GM20431 (cell line): ENCODE measurements around the gene SART1.
"Not testable (repeated sequence)": the region's sequence is repeated elsewhere in the genome, so short reads cannot be mapped to it uniquely, and the experiment has no call there.

Source experiments
- in situ Hi-C: fragments of 300-500 bp; cut with MseI, MboI; formaldehyde crosslinking; loops from one replicate; pipeline ENCODE4 v1.15.0; 2020; ENCODE audit warnings: low sequenced_read_pairs; ENCODE audit not compliant: unreplicated experiment

SART1 gene

GRCh38 chr11:65982824-65983588 lies 21.5 kb downstream of the SART1 start:
- in situ Hi-C loops, result loop anchor here (25.0 kb wide), 1 partner anchor 271 kb away; the partner anchor contains the start of genes KAT5 and RNASEH2C

- in situ Hi-C loops, result loop anchor here (25.0 kb wide), 1 partner anchor 271 kb away; the partner anchor contains the start of genes KAT5 and RNASEH2C
Measured at GRCh38 chr11:65983589-65983987, 22.1 kb downstream of the SART1 start.

DNA sequence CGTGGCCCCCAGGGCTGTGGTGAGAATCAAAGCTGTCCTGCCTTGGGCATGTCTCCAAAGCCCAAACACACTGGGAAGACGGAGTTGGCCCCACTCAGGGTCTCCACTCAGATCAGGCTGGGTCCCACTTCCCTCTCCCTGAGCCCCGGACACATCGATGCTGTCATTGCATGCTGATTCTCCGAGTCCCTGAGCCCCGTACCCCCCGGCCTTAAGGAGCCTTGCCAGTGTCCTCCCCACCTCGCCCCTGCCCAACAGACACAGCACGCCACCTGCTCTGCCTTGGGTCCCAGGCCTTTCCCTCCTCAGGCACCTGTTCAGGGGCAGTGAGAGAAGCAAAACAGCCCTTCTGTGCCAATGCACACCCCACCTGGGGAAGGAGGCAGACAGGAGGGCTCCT lies 25.8 kb downstream of the SART1 start:
- in situ Hi-C loops, result loop anchor here (5.0 to 25.0 kb wide), 2 partner anchors 105 to 275 kb away; partner anchors contain the start of genes KAT5 and RNASEH2C

DNA sequence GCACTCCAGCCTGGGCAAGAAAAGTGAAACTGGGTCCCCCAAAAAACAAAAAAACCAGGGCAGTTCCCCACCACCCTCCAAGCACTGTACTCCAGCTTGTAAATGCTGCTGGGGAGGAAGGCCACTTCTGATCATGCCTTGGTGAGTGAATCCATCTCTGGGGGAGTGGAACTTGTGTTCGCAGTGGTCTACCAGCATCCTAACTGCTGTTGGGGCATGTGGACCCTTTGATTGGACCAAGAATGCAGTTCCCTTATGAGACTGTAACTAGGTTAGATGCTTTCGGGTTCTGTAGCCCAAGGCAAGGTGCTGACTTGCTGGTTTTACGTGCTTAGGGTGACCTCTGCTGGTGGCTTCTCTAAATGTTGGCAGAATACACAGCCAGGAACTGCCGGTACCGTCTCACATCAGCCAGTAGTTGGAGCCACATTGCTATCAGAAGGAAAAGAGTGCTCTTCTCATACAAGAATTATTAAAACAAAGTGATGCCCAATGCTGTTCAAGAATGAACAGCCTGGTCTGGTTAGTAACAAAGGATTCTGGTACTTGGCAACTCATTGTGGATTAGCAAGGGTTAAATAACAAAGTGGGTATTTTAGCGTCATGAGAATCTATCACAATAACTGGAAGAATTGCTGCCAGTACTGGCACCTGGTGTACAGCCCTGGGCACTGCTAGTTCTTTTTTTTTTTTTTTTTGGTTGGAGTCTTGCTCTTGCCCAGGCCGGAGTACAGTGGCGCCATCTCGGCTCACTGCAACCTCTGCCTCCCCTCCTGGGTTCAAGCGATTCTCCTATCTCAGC lies 27.5 kb downstream of the SART1 start:
- in situ Hi-C loops, result loop anchor here (5.0 to 25.0 kb wide), 2 partner anchors 107 to 277 kb away; partner anchors contain the start of genes KAT5 and RNASEH2C

GRCh38 chr11:65992056-65992455 lies 30.5 kb downstream of the SART1 start:
- in situ Hi-C loops, result loop anchor here (25.0 kb wide), 1 partner anchor 280 kb away; the partner anchor contains the start of genes KAT5 and RNASEH2C

GRCh38 chr11:65997286-65997685 lies 35.8 kb downstream of the SART1 start:
- in situ Hi-C loops, result loop anchor here (25.0 kb wide), 1 partner anchor 285 kb away; the partner anchor contains the start of genes KAT5 and RNASEH2C

- in situ Hi-C loops, result no loop called here
Measured at GRCh38 chr11:66001942-66002647, 40.6 kb downstream of the SART1 start, which contains the start of the genes BANF1 and EIF1AD. TSS of gene BANF1 (plus strand) at chr11:66002503. CDS start at chr11:66003251, 748 bp downstream. TSS of gene EIF1AD (minus strand) at chr11:66002157. CDS start at chr11:66000389, 1,768 bp downstream.

DNA sequence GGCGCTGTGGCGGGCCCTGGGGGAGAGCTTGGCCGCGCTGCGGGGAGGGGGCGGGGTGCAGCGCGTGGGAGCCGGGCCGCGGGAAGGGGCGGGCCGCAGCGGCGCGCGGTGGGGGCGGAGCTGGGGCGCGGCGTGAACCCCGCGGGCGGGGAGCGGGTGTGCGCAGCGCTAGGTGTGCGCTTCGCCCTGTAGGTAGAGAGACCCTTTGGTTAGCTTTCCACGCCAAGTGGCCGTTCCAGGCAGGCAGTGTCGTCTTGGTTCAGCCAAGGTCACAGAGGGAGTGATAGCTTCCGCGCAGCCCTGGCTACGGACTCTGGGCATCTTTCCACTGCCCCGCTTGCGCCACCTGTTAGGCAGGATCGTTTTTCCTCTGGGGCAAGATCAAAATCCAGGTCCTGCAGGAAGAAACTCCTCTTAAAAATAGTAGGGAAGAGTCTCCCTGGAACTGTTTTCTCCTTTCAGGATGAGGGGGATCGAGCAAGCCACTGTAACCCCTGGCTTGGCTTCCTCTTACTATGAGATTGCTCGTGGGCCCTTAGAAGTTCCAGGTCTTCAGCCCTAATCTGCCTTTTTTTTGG lies 41.2 kb downstream of the SART1 start:
- in situ Hi-C loops, result no loop called here

- in situ Hi-C loops, result no loop called here
Measured at GRCh38 chr11:66003291-66003690, 41.8 kb downstream of the SART1 start.

- in situ Hi-C loops, result no loop called here
Measured at GRCh38 chr11:66004186-66004585, 42.7 kb downstream of the SART1 start.

DNA sequence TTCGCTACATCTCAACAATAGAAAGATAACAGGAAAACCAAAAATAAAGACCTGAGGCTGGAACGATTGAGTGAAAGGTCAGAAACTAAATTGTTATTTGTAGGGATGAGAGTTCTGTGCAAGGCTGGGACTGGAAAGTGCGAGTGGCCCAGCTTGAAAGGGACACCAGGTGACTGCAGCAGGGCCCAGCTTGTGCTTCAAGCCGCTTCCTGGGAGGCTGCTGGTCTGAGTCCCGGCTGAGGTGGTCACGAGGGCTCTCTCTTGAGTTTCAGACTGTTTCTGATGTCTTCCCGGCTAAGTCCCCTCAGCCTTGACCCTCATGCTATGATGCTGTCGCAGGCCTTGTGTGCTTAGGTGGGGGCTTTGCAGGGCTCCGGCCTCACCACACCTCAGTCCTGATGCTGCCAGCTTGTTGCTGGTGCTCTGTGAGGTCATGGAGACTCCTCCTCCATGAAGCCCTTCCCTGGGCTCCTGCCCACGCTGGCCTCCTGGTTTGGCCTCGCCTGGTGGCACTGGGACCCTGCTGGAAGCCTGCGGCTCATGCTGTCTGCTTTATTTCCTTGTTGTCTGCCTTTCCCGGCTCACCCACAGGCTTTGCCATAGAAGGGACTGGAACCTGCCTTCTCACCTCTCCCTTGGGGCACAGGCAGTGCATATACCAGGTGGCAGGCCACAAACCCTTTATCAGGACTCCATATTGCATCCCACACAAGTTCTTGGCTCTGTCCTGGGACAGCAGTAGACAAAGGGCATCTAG lies 44.8 kb downstream of the SART1 start:
- in situ Hi-C loops, result no loop called here

- in situ Hi-C loops, result no loop called here
Measured at GRCh38 chr11:66006891-66007176, 45.3 kb downstream of the SART1 start.

- in situ Hi-C loops, result no loop called here
Measured at GRCh38 chr11:66007201-66007634, 45.7 kb downstream of the SART1 start.

DNA sequence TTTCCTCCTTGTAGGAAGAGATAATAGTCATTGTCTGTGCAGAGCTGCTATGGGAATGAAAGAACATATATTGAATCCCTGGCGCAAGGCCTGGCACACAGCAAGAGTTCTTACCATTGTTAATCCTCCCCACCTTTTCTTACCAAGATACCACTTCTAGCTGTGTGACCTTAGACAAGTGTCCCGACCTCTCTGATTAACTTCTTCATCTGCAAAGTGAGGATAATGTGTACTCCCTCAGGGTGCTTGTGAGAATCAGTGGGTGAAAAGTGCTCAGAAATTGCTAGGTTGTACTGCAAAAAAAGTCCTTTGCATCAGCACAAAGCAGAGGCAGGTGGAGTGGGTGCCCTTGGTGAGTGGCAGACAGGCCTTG lies 46.5 kb downstream of the SART1 start:
- in situ Hi-C loops, result no loop called here

DNA sequence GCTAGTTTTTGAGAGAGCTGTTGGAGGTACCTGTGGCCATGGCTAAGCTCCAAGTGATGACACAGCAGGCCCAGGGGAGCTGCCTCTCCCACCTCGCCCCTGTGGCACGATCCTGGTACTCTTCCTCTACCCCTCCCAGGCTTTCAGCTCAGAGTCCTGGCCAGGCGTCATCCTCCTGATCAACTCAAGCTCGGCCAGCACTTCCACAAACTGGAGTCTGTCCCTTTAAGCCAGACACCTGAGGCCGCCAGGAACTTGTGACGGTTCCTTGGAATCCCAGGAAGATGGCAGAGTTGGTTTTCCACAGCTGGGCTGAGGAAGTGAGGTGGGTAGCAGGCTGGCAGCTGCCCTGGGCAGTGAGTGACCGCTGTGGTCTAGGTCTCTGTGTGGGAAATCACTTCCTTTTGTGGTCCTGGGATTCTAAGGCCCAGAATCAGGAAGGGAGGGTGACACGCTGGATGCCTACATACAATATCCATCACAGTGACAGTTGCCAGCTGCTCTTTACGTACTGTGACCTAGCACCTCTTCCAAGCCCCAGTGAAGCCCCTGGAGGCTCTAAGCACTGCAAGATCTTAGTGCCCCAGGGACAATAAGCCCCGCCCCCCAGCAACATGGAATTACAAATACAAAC lies 47.1 kb downstream of the SART1 start:
- in situ Hi-C loops, result no loop called here

DNA sequence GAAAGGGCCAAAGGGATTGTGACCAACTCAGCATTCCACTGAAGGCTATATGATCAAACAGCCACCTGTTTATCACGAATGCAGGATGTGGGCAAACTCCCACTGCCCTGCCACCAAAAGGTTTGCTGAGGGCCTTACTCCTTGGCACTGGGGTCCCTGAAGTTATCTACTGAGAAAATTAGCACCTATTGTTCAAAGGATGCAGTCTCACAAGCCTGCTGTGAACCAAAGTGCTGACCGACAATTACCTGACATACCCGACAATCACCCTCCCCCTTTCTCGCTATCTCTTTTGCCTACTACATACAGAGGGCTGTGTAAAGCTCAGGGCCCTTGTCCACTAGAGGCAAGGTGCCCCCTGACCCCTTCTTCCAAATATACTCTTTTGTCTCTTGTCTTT lies 48.5 kb downstream of the SART1 start:
- in situ Hi-C loops, result not testable (repeated sequence)

GRCh38 chr11:66011239-66011784 lies 49.8 kb downstream of the SART1 start:
- in situ Hi-C loops, result no loop called here

GRCh38 chr11:66011785-66012303 lies 50.3 kb downstream of the SART1 start, which contains the start of gene CST6:
TSS of gene CST6 (plus strand) at chr11:66012008. CDS start at chr11:66012045, 37 bp downstream.
- in situ Hi-C loops, result no loop called here
